Measurements from ENCODE around the gene LDB2. TPM values are rescaled to one million over a fixed set of nuclear protein-coding genes. Genes with fewer than 3 reads are reported as not detected.

The LDB2 gene
- total RNA-seq, 4 donors from 2014 or later = 33.7 to 191 (median 43.5) TPM

DNA sequence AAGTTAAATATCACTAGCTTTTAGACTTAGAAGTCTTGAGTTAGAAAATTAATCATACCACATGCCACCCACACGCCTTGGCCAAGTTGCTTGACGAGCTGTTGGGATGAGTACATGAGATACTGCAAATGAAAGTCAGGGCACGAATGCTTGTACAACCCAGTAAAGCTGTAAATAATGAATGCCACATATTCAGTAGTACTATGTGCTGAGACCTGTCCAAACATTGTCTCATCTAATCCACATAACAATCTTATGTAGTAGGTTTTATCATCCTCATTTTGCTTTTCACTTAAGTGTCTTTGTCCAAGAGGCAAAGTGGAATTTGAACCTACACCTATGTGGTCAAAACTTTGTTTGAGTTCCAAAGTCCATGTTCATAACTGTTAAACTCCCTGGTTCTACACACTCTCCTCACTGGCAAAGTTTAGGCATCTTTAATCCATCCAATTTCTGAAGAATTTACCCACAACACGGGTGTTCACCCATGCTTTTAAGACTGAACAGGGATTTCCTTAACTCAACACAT is 74.1 kb downstream of the LDB2 start:
- TF ChIP-seq, protein P1, sequence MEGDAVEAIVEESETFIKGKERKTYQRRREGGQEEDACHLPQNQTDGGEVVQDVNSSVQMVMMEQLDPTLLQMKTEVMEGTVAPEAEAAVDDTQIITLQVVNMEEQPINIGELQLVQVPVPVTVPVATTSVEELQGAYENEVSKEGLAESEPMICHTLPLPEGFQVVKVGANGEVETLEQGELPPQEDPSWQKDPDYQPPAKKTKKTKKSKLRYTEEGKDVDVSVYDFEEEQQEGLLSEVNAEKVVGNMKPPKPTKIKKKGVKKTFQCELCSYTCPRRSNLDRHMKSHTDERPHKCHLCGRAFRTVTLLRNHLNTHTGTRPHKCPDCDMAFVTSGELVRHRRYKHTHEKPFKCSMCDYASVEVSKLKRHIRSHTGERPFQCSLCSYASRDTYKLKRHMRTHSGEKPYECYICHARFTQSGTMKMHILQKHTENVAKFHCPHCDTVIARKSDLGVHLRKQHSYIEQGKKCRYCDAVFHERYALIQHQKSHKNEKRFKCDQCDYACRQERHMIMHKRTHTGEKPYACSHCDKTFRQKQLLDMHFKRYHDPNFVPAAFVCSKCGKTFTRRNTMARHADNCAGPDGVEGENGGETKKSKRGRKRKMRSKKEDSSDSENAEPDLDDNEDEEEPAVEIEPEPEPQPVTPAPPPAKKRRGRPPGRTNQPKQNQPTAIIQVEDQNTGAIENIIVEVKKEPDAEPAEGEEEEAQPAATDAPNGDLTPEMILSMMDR (IDR thresholded peaks at IDR 0.05) = no peak
- DNase-seq (ENCODE audit: low spot score) (no peak), ATAC-seq (ENCODE audit: low FRiP score) (no peak)

DNA sequence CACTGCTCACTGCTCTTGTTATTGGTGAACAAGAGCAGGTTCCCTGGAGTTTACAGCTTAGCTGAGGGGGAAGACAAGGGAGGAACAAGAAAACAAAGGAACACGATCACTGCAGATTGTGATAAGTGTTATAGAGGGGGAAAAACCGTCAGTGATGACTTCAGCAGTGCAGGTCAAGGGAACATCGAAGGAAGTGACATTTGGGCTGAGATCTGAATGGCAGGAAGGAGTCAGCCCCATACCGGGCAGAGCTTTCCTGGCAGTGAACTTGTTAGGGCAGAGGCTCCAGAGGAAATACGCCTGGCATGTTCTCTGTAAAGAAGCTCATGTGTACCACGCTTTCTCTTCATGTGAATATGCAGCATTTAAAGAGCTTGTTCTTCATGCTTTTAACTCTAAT is 78.1 kb downstream of the LDB2 start:
- ATAC-seq (ENCODE audit: low FRiP score) = no peak
- TF ChIP-seq, protein P1 (IDR thresholded peaks at IDR 0.05) = no peak
- no peak for DNase-seq (ENCODE audit: low spot score)

DNA sequence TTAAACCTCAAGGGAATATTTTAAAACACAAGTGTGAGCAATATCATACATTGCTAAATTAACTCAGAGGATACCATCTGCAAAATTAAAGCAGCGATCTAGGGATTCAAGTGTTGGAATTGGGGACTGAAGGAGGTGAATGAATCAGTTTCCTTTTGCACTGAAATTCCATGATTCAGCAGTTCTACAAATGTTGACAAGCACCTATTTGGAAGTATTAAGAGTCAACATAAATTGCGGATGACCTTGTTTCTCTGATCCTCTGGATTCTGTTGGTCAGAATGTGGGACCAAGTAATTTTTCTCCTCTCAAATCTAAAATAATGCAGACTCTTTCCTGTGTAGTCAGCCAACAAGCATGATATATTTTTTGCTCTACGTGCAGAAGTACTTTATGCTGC is 78.8 kb downstream of the LDB2 start:
- ATAC-seq (ENCODE audit: low FRiP score) = no peak
- TF ChIP-seq, protein P1 (IDR thresholded peaks at IDR 0.05) = no peak
- DNase-seq (ENCODE audit: low spot score) = no peak

DNA sequence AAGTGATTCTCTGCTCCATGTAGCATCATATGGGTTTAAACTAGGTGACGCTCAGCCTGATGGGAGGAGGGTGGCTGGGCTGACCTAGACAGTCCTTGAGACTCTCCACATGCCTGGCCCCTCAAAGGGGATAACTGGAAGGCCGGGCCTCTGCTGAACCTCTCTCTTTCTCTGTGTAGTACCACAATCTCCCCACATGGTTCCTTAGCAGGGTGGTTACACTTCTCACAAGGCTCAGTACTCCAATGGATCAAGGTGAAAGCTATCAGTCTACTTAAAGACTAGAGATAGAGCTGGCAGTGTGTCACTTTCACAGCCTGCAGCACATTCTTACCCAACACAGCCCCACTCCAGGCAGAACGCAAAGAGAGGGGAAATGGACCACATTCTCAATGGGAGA is 80.4 kb downstream of the LDB2 start:
- TF ChIP-seq, protein P1 (IDR thresholded peaks at IDR 0.05) = no peak
- no peak for ATAC-seq (ENCODE audit: low FRiP score)
- DNase-seq (ENCODE audit: low spot score) = no peak

DNA sequence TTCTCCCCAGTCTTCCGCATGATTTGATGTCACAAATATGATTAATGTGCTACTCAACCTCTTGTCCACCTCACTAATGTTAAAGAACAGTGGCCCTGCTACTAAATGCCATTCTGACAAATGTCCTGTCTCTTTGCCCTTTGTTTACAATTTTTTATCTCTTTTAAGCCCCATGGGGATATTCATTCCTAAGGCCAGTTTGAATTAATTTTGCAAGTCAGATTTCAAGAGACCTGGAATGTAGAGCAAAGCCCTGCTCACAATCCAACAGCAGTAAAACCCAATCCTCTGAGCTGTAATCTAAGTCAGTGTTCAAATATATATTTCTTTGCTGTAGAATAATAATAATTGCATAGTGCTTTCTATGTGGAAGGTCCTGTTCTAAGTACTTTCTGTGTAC is 81.2 kb downstream of the LDB2 start:
- TF ChIP-seq, protein P1 (IDR thresholded peaks at IDR 0.05) = no peak
- DNase-seq (ENCODE audit: low spot score) = no peak
- no peak for ATAC-seq (ENCODE audit: low FRiP score)

DNA sequence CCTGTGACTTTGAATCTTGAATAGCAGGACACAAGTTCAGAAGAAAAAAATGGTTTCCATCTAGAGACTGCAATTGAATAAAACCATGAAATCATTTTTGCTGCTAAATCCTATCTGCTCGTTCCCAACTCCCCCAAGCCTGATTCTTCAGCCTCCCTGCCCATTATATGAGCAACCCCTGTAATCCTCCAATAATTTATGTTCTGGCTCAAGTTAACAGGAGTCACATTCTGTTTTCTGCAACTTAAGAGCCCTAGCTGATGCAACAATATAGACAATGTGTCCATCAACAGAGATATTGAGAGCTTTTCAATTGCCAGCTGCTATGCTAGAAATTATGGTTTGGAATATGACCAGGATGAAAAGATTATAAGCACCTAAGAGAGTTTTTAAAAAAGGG is 84.1 kb downstream of the LDB2 start:
- ATAC-seq (ENCODE audit: low FRiP score) (no peak), DNase-seq (ENCODE audit: low spot score) (no peak)
- TF ChIP-seq, protein P1 (IDR thresholded peaks at IDR 0.05) = no peak

DNA sequence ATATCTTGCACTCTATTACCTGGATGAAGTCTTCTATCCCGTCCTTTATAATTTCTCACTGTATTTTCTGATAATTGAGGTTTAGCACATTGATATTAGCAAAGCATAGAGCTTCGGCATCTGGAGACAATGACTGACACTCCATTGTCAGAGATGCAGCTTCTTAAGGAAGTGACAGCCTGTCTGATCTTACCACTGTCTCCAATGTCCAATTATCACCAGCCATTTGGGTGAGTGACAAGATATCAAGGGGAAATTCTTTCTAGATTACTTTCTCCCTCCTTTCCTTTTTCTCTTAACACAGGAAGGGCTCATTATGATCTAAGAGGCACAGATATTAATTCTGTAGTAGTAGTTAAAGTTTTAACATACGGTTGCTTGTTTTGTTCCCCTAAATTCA is 86.4 kb downstream of the LDB2 start:
- no peak for ATAC-seq (ENCODE audit: low FRiP score)
- TF ChIP-seq, protein P1 (IDR thresholded peaks at IDR 0.05) = no peak
- no peak for DNase-seq (ENCODE audit: low spot score)
